ENCODE data around the gene LIN37. TPM values are rescaled to one million over a fixed set of nuclear protein-coding genes. Genes with fewer than 3 reads are reported as not detected.

Gene LIN37
- polyA plus RNA-seq, 1 donor (not counting 4 experiments of a cell fraction or from before 2014, with no cell fraction given): 6.7 TPM

- no peaks in the 10 kb centered on the region for H3K9me3 ChIP-seq (ENCODE audit: control insufficient read depth, low read depth, low read length)
- H3K4me2 ChIP-seq (ENCODE audit: control insufficient read depth, extremely low read depth, insufficient read depth, low read depth, low read length): no peak overlapping the region
- H4K20me1 ChIP-seq (ENCODE audit: control insufficient read depth, extremely low read depth, insufficient read depth, low read length): peaks cover 4% of the 10 kb centered on the region
- FAIRE-seq: no peak
- H3K4me3 ChIP-seq (ENCODE audit: control insufficient read depth in 2 of 3, extremely low read depth in 1 of 3, insufficient read depth in 2 of 3, low read depth in 1 of 3, low read length in 3 of 3): no peak overlapping the region
- no peak for DNase-seq (ENCODE audit: low read depth, low spot score)
- no peaks in the 10 kb centered on the region for H3K9me1 ChIP-seq (ENCODE audit: control insufficient read depth, extremely low read depth, insufficient read depth, low read length)
- no peaks in the 10 kb centered on the region for H3K27me3 ChIP-seq (ENCODE audit: control insufficient read depth, extremely low read depth, insufficient read depth, low read length)
- dilution Hi-C loops (cut with MboI; ENCODE audit: extremely low pct_ligation_motif_present, low sequenced_read_pairs): no loop called here
- H3K27ac ChIP-seq (ENCODE audit: control insufficient read depth, insufficient read depth, low read length): no peak overlapping the region
- no peak overlapping the region for H3K9ac ChIP-seq (ENCODE audit: control insufficient read depth, extremely low read depth, insufficient read depth, low read length)
- peaks cover 22% of the 10 kb centered on the region for H3K4me1 ChIP-seq (ENCODE audit: control insufficient read depth, extremely low read depth, insufficient read depth, low read length)
- peaks cover 45% of the 10 kb centered on the region for H3K79me2 ChIP-seq (ENCODE audit: control insufficient read depth, insufficient read depth, low read length)
- H2AFZ ChIP-seq (ENCODE audit: control insufficient read depth, low read length): no peak overlapping the region
- H3K36me3 ChIP-seq (ENCODE audit: control insufficient read depth in 2 of 2, extremely low read depth in 1 of 2, insufficient read depth in 2 of 2, low read length in 2 of 2): peaks cover 31 to 33% of the 10 kb centered on the region in 2 experiments
- TF ChIP-seq EZH2 (IDR thresholded peaks at IDR 0.05; ENCODE audit: low read length) (no peak), CTCF (optimal IDR thresholded peaks at IDR 0.05 in 1 of 3, IDR thresholded peaks at IDR 0.05 in 1 of 3, conservative IDR thresholded peaks at IDR 0.05 in 1 of 3; ENCODE audit: extremely low read depth in 1 of 3, insufficient read depth in 2 of 3, low read length in 3 of 3) (no peak)
Measured at GRCh38 chr19:35720163-35720524, 28.2 kb upstream of the LIN37 start.

- Histone ChIP-seq H2AFZ (ENCODE audit: control insufficient read depth, low read length) (no peak overlapping the region), H4K20me1 (ENCODE audit: control insufficient read depth, extremely low read depth, insufficient read depth, low read length) (peaks cover 4% of the 10 kb centered on the region), H3K9ac (ENCODE audit: control insufficient read depth, extremely low read depth, insufficient read depth, low read length) (no peak overlapping the region), H3K27me3 (ENCODE audit: control insufficient read depth, extremely low read depth, insufficient read depth, low read length) (no peaks in the 10 kb centered on the region), H3K9me3 (ENCODE audit: control insufficient read depth, low read depth, low read length) (no peaks in the 10 kb centered on the region), H3K4me3 (ENCODE audit: control insufficient read depth in 2 of 3, extremely low read depth in 1 of 3, insufficient read depth in 2 of 3, low read depth in 1 of 3, low read length in 3 of 3) (no peak overlapping the region), H3K9me1 (ENCODE audit: control insufficient read depth, extremely low read depth, insufficient read depth, low read length) (no peaks in the 10 kb centered on the region), H3K4me2 (ENCODE audit: control insufficient read depth, extremely low read depth, insufficient read depth, low read depth, low read length) (no peak overlapping the region), H3K27ac (ENCODE audit: control insufficient read depth, insufficient read depth, low read length) (no peak overlapping the region), H3K4me1 (ENCODE audit: control insufficient read depth, extremely low read depth, insufficient read depth, low read length) (peaks cover 21% of the 10 kb centered on the region), H3K79me2 (ENCODE audit: control insufficient read depth, insufficient read depth, low read length) (peaks cover 47% of the 10 kb centered on the region), H3K36me3 (ENCODE audit: control insufficient read depth in 2 of 2, extremely low read depth in 1 of 2, insufficient read depth in 2 of 2, low read length in 2 of 2) (peaks cover 36 to 38% of the 10 kb centered on the region in 2 experiments)
- no peak for DNase-seq (ENCODE audit: low read depth, low spot score)
- dilution Hi-C loops (cut with MboI; ENCODE audit: extremely low pct_ligation_motif_present, low sequenced_read_pairs): no loop called here
- FAIRE-seq: no peak
- TF ChIP-seq CTCF (optimal IDR thresholded peaks at IDR 0.05 in 1 of 3, IDR thresholded peaks at IDR 0.05 in 1 of 3, conservative IDR thresholded peaks at IDR 0.05 in 1 of 3; ENCODE audit: extremely low read depth in 1 of 3, insufficient read depth in 2 of 3, low read length in 3 of 3) (no peak), EZH2 (IDR thresholded peaks at IDR 0.05; ENCODE audit: low read length) (no peak)
Measured at GRCh38 chr19:35720648-35721047, 27.7 kb upstream of the LIN37 start.
